ENCODE data around the gene SMIM29.

Gene SMIM29

GRCh38 chr6:34248727-34249468, at the start of gene SMIM29:
Gene SMIM29, minus strand, starts transcription at chr6:34249006. Its CDS starts 1,215 bp downstream, at chr6:34247791.
- peaks cover 16% of the 10 kb centered on the region for H3K4me1 ChIP-seq (ENCODE audit: insufficient read depth, low read length)
- H3K27me3 ChIP-seq (ENCODE audit: control insufficient read depth in 1 of 2, insufficient read depth in 2 of 2, low read length in 2 of 2): no peaks in the 10 kb centered on the region
- H3K27ac ChIP-seq (ENCODE audit: low read depth, low read length): peak within 1 kb of the TSS; percentile 94
- peak within 1 kb of the TSS; percentile 76 to 77 for H3K4me3 ChIP-seq (ENCODE audit: low read depth in 1 of 2, low read length in 2 of 2)
- H3K9me3 ChIP-seq (ENCODE audit: low read length): no peaks in the 10 kb centered on the region
- H3K9ac ChIP-seq (ENCODE audit: low read length): peak within 1 kb of the TSS; percentile 75
- H3K36me3 ChIP-seq (ENCODE audit: insufficient read depth, low read length): no peaks in the 10 kb centered on the region

GRCh38 chr6:34295721-34296120, 46.9 kb upstream of the SMIM29 start:
- Histone ChIP-seq H3K27ac (ENCODE audit: low read depth, low read length) (no peak overlapping the region), H3K4me1 (ENCODE audit: insufficient read depth, low read length) (no peaks in the 10 kb centered on the region), H3K27me3 (ENCODE audit: control insufficient read depth in 1 of 2, insufficient read depth in 2 of 2, low read length in 2 of 2) (no peaks in the 10 kb centered on the region), H3K4me3 (ENCODE audit: low read depth in 1 of 2, low read length in 2 of 2) (no peak overlapping the region), H3K9me3 (ENCODE audit: low read length) (no peaks in the 10 kb centered on the region), H3K36me3 (ENCODE audit: insufficient read depth, low read length) (peaks cover 24% of the 10 kb centered on the region), H3K9ac (ENCODE audit: low read length) (no peak overlapping the region)

- Histone ChIP-seq H3K4me1 (ENCODE audit: insufficient read depth, low read length) (no peaks in the 10 kb centered on the region), H3K9ac (ENCODE audit: low read length) (no peak overlapping the region), H3K27me3 (ENCODE audit: control insufficient read depth in 1 of 2, insufficient read depth in 2 of 2, low read length in 2 of 2) (no peaks in the 10 kb centered on the region), H3K4me3 (ENCODE audit: low read depth in 1 of 2, low read length in 2 of 2) (no peak overlapping the region), H3K36me3 (ENCODE audit: insufficient read depth, low read length) (peaks cover 24% of the 10 kb centered on the region), H3K9me3 (ENCODE audit: low read length) (no peaks in the 10 kb centered on the region), H3K27ac (ENCODE audit: low read depth, low read length) (no peak overlapping the region)
Measured at GRCh38 chr6:34292954-34293353, 44.1 kb upstream of the SMIM29 start.

GRCh38 chr6:34289137-34289536, 40.3 kb upstream of the SMIM29 start:
- Histone ChIP-seq H3K36me3 (ENCODE audit: insufficient read depth, low read length) (peaks cover 33% of the 10 kb centered on the region), H3K27me3 (ENCODE audit: control insufficient read depth in 1 of 2, insufficient read depth in 2 of 2, low read length in 2 of 2) (no peaks in the 10 kb centered on the region), H3K4me3 (ENCODE audit: low read depth in 1 of 2, low read length in 2 of 2) (no peak overlapping the region), H3K9me3 (ENCODE audit: low read length) (no peaks in the 10 kb centered on the region), H3K4me1 (ENCODE audit: insufficient read depth, low read length) (no peaks in the 10 kb centered on the region), H3K27ac (ENCODE audit: low read depth, low read length) (no peak overlapping the region), H3K9ac (ENCODE audit: low read length) (no peak overlapping the region)

- H3K36me3 ChIP-seq (ENCODE audit: insufficient read depth, low read length): peaks cover 33% of the 10 kb centered on the region
- no peaks in the 10 kb centered on the region for H3K9me3 ChIP-seq (ENCODE audit: low read length)
- H3K4me3 ChIP-seq (ENCODE audit: low read depth in 1 of 2, low read length in 2 of 2): no peak overlapping the region
- H3K27me3 ChIP-seq (ENCODE audit: control insufficient read depth in 1 of 2, insufficient read depth in 2 of 2, low read length in 2 of 2): no peaks in the 10 kb centered on the region
- no peak overlapping the region for H3K27ac ChIP-seq (ENCODE audit: low read depth, low read length)
- no peak overlapping the region for H3K9ac ChIP-seq (ENCODE audit: low read length)
- H3K4me1 ChIP-seq (ENCODE audit: insufficient read depth, low read length): no peaks in the 10 kb centered on the region
Measured at GRCh38 chr6:34288581-34288980, 39.8 kb upstream of the SMIM29 start.

- Histone ChIP-seq H3K36me3 (ENCODE audit: insufficient read depth, low read length) (peaks cover 21% of the 10 kb centered on the region), H3K9me3 (ENCODE audit: low read length) (no peaks in the 10 kb centered on the region), H3K27me3 (ENCODE audit: control insufficient read depth in 1 of 2, insufficient read depth in 2 of 2, low read length in 2 of 2) (no peaks in the 10 kb centered on the region), H3K27ac (ENCODE audit: low read depth, low read length) (no peak overlapping the region), H3K4me1 (ENCODE audit: insufficient read depth, low read length) (no peaks in the 10 kb centered on the region), H3K9ac (ENCODE audit: low read length) (no peak overlapping the region), H3K4me3 (ENCODE audit: low read depth in 1 of 2, low read length in 2 of 2) (no peak overlapping the region)
Measured at GRCh38 chr6:34285448-34286164, 36.8 kb upstream of the SMIM29 start.

- Histone ChIP-seq H3K4me3 (ENCODE audit: low read depth in 1 of 2, low read length in 2 of 2) (no peak overlapping the region), H3K27ac (ENCODE audit: low read depth, low read length) (no peak overlapping the region), H3K27me3 (ENCODE audit: control insufficient read depth in 1 of 2, insufficient read depth in 2 of 2, low read length in 2 of 2) (no peaks in the 10 kb centered on the region), H3K36me3 (ENCODE audit: insufficient read depth, low read length) (peaks cover 27% of the 10 kb centered on the region), H3K9ac (ENCODE audit: low read length) (no peak overlapping the region), H3K9me3 (ENCODE audit: low read length) (no peaks in the 10 kb centered on the region), H3K4me1 (ENCODE audit: insufficient read depth, low read length) (no peaks in the 10 kb centered on the region)
Measured at GRCh38 chr6:34284563-34285447, 36.0 kb upstream of the SMIM29 start.

GRCh38 chr6:34281702-34282334, 33.0 kb upstream of the SMIM29 start:
- Histone ChIP-seq H3K36me3 (ENCODE audit: insufficient read depth, low read length) (peaks cover 23% of the 10 kb centered on the region), H3K27me3 (ENCODE audit: control insufficient read depth in 1 of 2, insufficient read depth in 2 of 2, low read length in 2 of 2) (no peaks in the 10 kb centered on the region), H3K27ac (ENCODE audit: low read depth, low read length) (no peak overlapping the region), H3K9ac (ENCODE audit: low read length) (no peak overlapping the region), H3K4me3 (ENCODE audit: low read depth in 1 of 2, low read length in 2 of 2) (no peak overlapping the region), H3K4me1 (ENCODE audit: insufficient read depth, low read length) (no peaks in the 10 kb centered on the region), H3K9me3 (ENCODE audit: low read length) (no peaks in the 10 kb centered on the region)

GRCh38 chr6:34280216-34280615, 31.4 kb upstream of the SMIM29 start:
- Histone ChIP-seq H3K4me3 (ENCODE audit: low read depth in 1 of 2, low read length in 2 of 2) (no peak overlapping the region), H3K9me3 (ENCODE audit: low read length) (no peaks in the 10 kb centered on the region), H3K27me3 (ENCODE audit: control insufficient read depth in 1 of 2, insufficient read depth in 2 of 2, low read length in 2 of 2) (no peaks in the 10 kb centered on the region), H3K9ac (ENCODE audit: low read length) (no peak overlapping the region), H3K36me3 (ENCODE audit: insufficient read depth, low read length) (peaks cover 23% of the 10 kb centered on the region), H3K4me1 (ENCODE audit: insufficient read depth, low read length) (no peaks in the 10 kb centered on the region), H3K27ac (ENCODE audit: low read depth, low read length) (no peak overlapping the region)

GRCh38 chr6:34278833-34279232, 30.0 kb upstream of the SMIM29 start:
- no peaks in the 10 kb centered on the region for H3K9me3 ChIP-seq (ENCODE audit: low read length)

GRCh38 chr6:34277763-34278112, 28.9 kb upstream of the SMIM29 start:
- H3K9me3 ChIP-seq (ENCODE audit: low read length): no peaks in the 10 kb centered on the region
- H3K27ac ChIP-seq (ENCODE audit: low read depth, low read length): no peak overlapping the region
- H3K9ac ChIP-seq (ENCODE audit: low read length): no peak overlapping the region
- H3K4me3 ChIP-seq (ENCODE audit: low read depth in 1 of 2, low read length in 2 of 2): no peak overlapping the region
- H3K36me3 ChIP-seq (ENCODE audit: insufficient read depth, low read length): peaks cover 16% of the 10 kb centered on the region
- no peaks in the 10 kb centered on the region for H3K27me3 ChIP-seq (ENCODE audit: control insufficient read depth in 1 of 2, insufficient read depth in 2 of 2, low read length in 2 of 2)
- H3K4me1 ChIP-seq (ENCODE audit: insufficient read depth, low read length): no peaks in the 10 kb centered on the region

More at GRCh38 chr6:34278833-34279232, 30.0 kb upstream of the SMIM29 start:
- Histone ChIP-seq H3K36me3 (ENCODE audit: insufficient read depth, low read length) (peaks cover 21% of the 10 kb centered on the region), H3K4me3 (ENCODE audit: low read depth in 1 of 2, low read length in 2 of 2) (no peak overlapping the region), H3K27me3 (ENCODE audit: control insufficient read depth in 1 of 2, insufficient read depth in 2 of 2, low read length in 2 of 2) (no peaks in the 10 kb centered on the region), H3K27ac (ENCODE audit: low read depth, low read length) (no peak overlapping the region), H3K4me1 (ENCODE audit: insufficient read depth, low read length) (no peaks in the 10 kb centered on the region), H3K9ac (ENCODE audit: low read length) (no peak overlapping the region)

Measured in muscle layer of colon (tissue), 2 donors.